Central memory CD8-positive, alpha-beta T cell (primary cell): ENCODE measurements around the gene QSOX2.

Source experiments
- ATAC-seq: fragments of 150-1000 bp; cut with Tn5 transposase; replicated peaks from 2 replicates; pipeline ENCODE4 v1.10.0; 2022; ENCODE audit warnings: mild to moderate bottlenecking, moderate FRiP score, moderate number of reproducible peaks; ENCODE audit not compliant: poor library complexity, severe bottlenecking; ENCODE audit errors: extremely low read depth
- DNase-seq, 2 donors: peaks; one replicate each; pipeline ENCODE4 v3.0.0; 2021; ENCODE audit warnings: low spot score in 2 of 2
- H3K27ac Mint-ChIP-seq: one replicate; pipeline ENCODE4 v1.8.0; 2022; ENCODE audit warnings: low read depth, mild to moderate bottlenecking, moderate library complexity, mixed read lengths
- H3K27me3 Mint-ChIP-seq: one replicate; pipeline ENCODE4 v1.8.0; 2022; ENCODE audit warnings: mixed read lengths
- H3K36me3 Mint-ChIP-seq: one replicate; pipeline ENCODE4 v1.8.0; 2022; ENCODE audit warnings: mild to moderate bottlenecking, moderate library complexity, mixed read lengths; ENCODE audit not compliant: insufficient read depth
- H3K4me1 Mint-ChIP-seq: one replicate; pipeline ENCODE4 v1.8.0; 2022; ENCODE audit warnings: mixed read lengths
- H3K4me3 Mint-ChIP-seq: one replicate; pipeline ENCODE4 v1.8.0; 2022; ENCODE audit warnings: mild to moderate bottlenecking, moderate library complexity, mixed read lengths
- H3K9me3 Mint-ChIP-seq: one replicate; pipeline ENCODE4 v1.8.0; 2022; ENCODE audit warnings: mixed read lengths

QSOX2 gene

DNA sequence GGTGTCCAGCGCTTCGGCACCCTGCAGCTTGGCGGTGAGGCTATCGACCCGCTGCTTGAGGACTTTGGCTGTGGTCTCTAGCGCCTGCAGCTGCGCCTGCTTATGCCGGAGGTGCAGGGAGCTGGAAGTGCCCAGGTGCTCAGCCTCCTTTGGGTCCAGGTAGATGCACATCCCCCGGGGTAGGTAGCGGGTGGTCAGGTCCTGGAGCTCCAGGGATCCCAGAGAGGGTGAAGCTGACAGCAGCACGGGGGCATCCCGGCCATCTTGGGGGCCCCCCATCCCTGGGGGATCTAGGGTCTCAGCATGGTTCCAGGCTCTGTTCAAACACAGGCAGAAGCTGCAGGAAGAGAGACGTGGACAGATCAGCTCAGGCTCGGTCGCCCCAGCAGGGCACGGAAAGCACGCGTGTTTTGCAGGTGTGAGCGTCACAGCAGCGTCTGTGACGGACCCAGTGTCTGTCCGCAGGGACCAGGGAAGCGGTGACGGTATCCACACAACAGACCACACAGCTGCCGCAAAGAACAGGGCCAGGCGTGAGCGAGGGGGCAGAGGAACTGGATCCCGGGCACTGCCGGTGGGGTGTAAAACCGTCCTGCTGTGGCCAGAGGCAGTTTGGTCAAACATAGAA is 40.9 kb upstream of the QSOX2 start:
- no peak overlapping the region for H3K27ac Mint-ChIP-seq
- ATAC-seq = no peak
- H3K36me3 Mint-ChIP-seq = no peaks in the 10 kb centered on the region
- H3K27me3 Mint-ChIP-seq = peaks cover 19% of the 10 kb centered on the region
- H3K9me3 Mint-ChIP-seq = no peaks in the 10 kb centered on the region
- H3K4me3 Mint-ChIP-seq = no peak overlapping the region
- H3K4me1 Mint-ChIP-seq = peaks cover 5% of the 10 kb centered on the region
- no peak for DNase-seq

DNA sequence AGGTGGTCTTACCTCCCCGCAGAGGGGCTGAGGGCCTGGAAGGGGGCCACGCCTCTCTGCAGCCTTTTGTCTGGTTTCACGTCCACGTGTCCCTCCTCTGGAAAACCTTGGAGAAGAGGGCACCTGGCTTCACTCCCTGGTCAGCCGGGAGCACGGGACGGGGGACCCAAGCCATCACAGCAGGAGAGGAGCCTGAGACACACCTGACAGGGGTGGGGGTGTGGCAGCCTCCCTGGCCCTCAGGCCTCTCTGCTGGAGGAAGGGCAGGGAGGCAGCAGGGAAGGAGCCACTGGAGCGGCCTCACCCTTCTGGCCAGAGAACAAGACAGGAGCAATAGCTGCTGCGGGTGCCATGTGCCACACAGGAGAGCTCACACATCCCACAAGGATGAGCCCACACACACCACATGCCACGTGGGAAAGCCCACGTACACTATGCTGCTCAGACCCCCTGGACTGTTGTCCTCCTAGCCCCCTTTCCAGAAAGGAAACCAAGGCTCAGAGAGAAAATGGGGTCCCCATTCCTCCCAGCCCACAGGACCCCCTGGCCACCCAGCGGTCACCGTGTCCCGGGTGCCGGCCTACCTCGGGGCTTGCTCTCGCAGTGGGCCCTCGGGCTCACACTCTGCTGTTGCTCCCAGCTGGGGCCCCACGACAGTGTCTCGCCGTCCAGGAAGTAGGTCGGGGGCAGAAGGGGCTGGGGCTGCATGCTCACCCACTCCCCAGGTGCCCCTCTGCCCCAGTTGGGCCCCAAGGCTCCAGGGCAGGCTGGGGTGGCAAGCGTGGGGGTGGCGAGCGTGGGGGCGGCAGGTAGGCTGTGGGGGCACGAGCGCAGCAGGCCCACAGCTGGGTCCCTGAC is 40.1 kb upstream of the QSOX2 start:
- Mint-ChIP-seq H3K9me3 (no peaks in the 10 kb centered on the region), H3K4me1 (peaks cover 5% of the 10 kb centered on the region), H3K27me3 (peaks cover 19% of the 10 kb centered on the region), H3K27ac (no peak overlapping the region), H3K4me3 (no peak overlapping the region), H3K36me3 (no peaks in the 10 kb centered on the region)
- DNase-seq = no peak
- no peak for ATAC-seq

DNA sequence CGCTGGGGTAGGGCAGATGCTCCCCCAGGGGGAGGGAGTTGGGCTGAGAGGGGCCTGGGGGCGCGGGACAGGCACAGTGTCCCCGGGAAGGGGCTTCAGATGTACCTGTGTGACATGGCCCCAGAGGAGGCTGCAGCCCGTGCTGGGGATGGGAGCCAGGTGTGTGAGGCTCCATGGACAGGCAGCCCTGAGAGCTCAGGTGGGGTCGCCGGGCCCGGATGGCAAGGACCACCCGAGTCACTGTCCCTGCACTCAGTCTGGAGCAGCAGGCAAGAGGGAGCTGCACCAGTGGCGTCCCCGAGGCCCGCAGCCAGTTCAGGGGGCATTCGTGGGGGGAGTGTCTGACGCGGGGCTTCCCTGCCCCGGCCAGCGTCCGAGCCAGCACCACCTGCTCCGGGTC is 39.3 kb upstream of the QSOX2 start:
- ATAC-seq (no peak), DNase-seq (no peak)
- peaks cover 5% of the 10 kb centered on the region for H3K4me1 Mint-ChIP-seq
- no peaks in the 10 kb centered on the region for H3K9me3 Mint-ChIP-seq
- peaks cover 19% of the 10 kb centered on the region for H3K27me3 Mint-ChIP-seq
- H3K4me3 Mint-ChIP-seq = no peak overlapping the region
- no peaks in the 10 kb centered on the region for H3K36me3 Mint-ChIP-seq
- no peak overlapping the region for H3K27ac Mint-ChIP-seq

DNA sequence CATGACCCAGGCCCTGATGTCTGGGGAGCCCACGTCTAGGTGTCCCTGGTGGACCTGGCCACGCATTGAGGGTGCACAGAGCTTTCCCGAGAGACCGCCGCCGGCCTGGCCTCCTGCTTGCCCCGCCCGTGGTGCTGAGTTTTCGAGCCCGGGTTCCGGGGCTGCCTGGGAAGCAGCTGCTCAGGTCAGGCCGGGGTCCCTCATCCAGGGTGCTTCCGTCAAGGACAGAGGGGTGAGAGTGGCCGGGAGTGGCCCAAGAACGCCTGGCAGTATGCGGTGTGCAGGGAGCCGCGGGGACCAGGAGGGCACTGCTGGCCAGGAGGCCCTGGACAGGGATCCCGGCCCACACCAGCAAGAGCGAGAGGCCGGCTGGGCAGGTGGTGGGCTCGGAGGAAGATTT is 38.7 kb upstream of the QSOX2 start:
- no peaks in the 10 kb centered on the region for H3K9me3 Mint-ChIP-seq
- H3K36me3 Mint-ChIP-seq = no peaks in the 10 kb centered on the region
- DNase-seq = no peak
- peaks cover 5% of the 10 kb centered on the region for H3K4me1 Mint-ChIP-seq
- ATAC-seq = no peak
- peaks cover 19% of the 10 kb centered on the region for H3K27me3 Mint-ChIP-seq
- no peak overlapping the region for H3K4me3 Mint-ChIP-seq
- H3K27ac Mint-ChIP-seq = no peak overlapping the region

DNA sequence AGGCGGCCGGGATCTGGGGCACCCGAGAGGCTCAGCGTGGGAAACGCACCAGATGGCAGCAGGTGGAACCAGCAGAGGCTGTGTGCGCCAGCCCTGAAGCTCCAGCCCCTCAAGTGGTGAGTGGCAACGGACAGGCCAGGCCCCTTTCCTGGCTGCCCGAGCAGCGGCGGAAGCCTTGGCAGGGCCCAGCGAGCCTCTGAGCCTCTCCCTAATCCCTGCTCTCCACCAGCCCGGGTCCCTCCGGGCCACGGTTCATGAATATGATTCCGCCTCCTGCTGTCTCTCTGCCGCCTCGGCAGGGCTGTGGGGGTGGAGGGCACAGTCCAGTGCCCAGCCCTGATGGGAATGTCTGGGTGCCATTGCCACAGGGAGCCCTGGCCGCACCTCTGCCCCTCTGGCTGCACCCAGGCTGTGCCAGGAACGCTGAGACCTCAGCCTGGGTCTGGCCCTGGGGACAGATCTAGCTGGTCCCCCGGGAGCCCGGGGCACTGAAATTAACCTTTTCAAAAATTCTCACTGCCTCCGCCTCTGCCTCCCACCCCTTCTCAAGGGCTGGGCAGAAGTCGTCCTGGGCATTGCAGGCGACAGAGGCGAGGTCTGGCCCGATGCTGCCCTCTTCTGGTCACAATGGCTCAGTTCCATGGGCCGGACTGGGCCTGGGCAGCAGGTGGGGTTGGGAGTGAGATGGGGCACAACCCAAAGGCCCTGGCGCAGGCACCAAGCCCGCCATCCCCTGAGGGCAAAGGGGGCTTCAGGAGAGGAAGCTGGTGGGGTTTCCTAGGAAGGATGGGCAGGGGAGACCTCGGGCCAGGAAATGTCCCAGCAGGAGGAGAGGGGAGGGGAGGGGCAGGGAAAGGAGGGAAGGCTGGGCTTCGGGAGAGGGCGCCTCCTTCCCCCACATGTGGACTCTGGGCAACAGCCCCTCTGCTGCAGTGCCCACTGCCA is 38.0 kb upstream of the QSOX2 start:
- peak; percentile 45 to 63 for DNase-seq
- Mint-ChIP-seq H3K36me3 (no peaks in the 10 kb centered on the region), H3K27me3 (peaks cover 19% of the 10 kb centered on the region), H3K9me3 (no peaks in the 10 kb centered on the region), H3K27ac (no peak overlapping the region), H3K4me1 (peaks cover 5% of the 10 kb centered on the region), H3K4me3 (peak overlapping the region; percentile 32)
- ATAC-seq = peak; percentile 83

DNA sequence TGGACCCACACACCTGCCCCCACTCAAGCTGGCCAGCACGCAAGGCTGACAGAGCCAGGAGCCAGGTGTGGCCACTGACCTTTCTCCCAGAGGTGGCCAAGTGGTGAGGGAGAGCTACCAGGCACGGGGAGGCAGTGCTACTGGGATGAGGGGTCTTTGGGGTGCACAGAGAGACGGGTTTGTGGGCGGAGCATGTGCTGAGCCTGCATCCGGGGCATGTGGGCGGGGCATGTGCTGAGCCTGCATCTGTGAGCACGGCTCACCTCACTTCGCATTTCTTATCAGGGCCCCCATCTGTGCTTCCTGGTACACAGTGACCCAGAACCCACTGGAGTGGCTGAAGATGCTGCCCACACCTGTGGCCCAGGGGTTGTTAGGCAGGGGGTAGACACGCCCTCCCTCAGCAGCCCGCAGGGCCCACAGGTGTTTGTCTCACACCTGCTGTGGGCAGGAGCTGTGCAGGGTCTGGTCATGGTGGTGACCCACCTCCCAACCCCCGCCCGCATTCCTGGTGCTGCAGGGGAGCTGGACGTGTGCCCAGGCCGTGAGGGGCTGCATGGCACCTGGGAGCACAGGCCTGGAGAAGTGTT is 36.8 kb upstream of the QSOX2 start:
- H3K4me1 Mint-ChIP-seq = peaks cover 5% of the 10 kb centered on the region
- H3K27me3 Mint-ChIP-seq = peaks cover 15% of the 10 kb centered on the region
- DNase-seq = no peak
- H3K27ac Mint-ChIP-seq = no peak overlapping the region
- no peak for ATAC-seq
- H3K9me3 Mint-ChIP-seq = no peaks in the 10 kb centered on the region
- no peak overlapping the region for H3K4me3 Mint-ChIP-seq
- no peaks in the 10 kb centered on the region for H3K36me3 Mint-ChIP-seq

DNA sequence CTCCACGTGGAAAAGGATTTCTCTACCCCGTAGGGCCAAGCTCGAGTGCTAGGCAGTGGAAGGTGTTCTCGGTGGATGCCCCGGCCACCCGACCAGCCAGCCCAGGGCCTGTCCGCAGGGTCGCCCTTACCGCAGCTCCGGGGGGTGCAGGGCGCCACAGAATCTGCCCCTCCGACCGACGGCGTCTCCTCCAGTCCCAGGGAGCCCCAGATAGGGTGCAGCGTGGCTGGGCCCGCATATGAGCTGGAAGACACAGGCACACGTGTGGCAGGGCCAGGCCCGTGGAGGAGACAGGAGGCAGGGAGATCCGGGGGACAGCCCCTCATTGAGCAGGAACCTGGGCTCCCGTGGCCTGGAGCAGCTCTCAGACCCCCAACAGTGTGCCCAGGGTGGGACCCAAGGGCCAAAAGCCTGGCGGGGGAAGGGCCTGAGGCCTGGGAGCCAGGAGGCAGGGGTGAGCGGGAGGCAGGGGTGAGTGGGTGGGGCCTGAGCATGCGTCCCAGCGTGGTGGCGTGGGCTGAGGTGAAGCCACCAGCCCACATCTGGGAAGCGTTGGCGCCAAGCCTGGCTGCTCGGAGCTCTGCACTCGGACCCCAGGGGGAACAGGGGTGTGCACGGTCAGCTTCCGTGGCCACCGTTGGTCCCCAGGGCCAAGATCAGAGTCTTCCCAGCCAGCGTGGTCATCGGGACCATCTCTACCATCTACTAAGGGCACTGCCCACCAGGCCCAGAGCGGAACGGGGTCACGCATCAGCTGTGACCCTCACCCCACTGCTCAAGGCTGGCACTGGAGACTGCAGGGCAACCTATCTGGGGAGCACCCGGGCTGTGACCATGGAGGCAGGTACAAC is 36.0 kb upstream of the QSOX2 start:
- no peaks in the 10 kb centered on the region for H3K36me3 Mint-ChIP-seq

DNA sequence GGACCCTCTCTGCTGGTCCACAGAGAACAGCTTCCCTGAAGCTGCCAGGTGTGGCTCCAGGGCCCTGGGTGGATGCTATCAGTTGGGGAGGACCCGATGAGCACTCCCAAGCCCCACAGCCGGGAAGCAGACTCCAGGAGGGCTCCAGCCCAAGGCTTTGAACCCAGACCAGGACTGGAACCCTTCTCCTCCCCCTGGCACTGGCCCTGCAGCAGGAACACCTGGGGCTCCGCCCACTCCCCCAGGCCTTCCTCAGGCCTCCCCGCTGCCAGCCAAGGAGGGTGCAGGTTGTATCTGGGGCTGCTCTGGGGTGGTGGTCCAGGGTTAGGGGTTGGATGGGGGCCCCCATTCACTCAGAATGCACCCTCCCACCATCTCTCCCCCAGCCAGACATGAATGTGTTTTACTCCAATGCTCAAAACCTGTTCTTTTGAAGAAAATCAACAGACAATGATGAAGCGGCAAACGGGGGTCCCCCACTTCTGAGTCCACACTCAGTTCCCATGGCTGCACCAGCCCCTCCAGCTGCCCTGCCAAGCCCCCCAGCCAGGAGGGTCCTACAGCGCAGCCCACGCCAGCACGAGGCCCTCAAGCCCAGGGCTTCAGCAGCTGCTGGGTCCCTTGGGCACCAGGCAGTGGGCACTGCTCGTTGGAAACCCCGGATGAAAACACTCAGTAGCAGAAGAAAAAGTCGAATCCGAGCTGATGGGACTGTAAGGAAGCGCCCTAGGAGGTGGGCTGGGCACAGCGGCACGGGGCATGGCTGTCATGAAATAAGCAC is 35.1 kb upstream of the QSOX2 start:
- H3K4me3 Mint-ChIP-seq = no peak overlapping the region
- H3K9me3 Mint-ChIP-seq = no peaks in the 10 kb centered on the region
- no peak for DNase-seq
- H3K4me1 Mint-ChIP-seq = peaks cover 5% of the 10 kb centered on the region
- no peak for ATAC-seq
- peaks cover 9% of the 10 kb centered on the region for H3K27me3 Mint-ChIP-seq
- H3K27ac Mint-ChIP-seq = no peak overlapping the region
- H3K36me3 Mint-ChIP-seq = no peaks in the 10 kb centered on the region

More for the DNA sequence above, 36.0 kb upstream of the QSOX2 start:
- Mint-ChIP-seq H3K9me3 (no peaks in the 10 kb centered on the region), H3K4me1 (peaks cover 5% of the 10 kb centered on the region), H3K4me3 (no peak overlapping the region), H3K27ac (no peak overlapping the region), H3K27me3 (peaks cover 9% of the 10 kb centered on the region)
- ATAC-seq (no peak), DNase-seq (no peak)

DNA sequence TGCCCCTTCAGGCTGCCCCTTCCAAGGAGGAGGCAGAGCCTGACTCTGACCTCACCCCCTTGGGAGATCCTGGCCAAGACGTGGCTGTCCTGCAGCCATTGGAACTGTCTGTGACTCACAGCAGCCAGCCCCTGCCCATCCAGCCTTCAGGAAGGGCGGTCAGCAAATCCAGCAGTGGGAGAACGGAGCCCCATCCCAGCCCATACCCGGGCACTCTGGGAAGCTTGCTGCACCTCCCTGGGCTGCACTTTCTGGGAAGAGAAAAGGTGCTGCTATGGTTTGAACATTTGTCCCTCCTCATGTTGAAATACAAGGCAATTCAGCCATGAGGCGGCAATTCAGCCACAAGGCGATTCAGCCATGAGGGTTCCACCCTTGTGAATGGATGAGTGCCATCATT is 33.9 kb upstream of the QSOX2 start:
- Mint-ChIP-seq H3K36me3 (no peaks in the 10 kb centered on the region), H3K9me3 (no peaks in the 10 kb centered on the region), H3K4me3 (no peak overlapping the region), H3K4me1 (peaks cover 5% of the 10 kb centered on the region), H3K27me3 (peaks cover 16% of the 10 kb centered on the region), H3K27ac (no peak overlapping the region)
- DNase-seq (no peak), ATAC-seq (no peak)

DNA sequence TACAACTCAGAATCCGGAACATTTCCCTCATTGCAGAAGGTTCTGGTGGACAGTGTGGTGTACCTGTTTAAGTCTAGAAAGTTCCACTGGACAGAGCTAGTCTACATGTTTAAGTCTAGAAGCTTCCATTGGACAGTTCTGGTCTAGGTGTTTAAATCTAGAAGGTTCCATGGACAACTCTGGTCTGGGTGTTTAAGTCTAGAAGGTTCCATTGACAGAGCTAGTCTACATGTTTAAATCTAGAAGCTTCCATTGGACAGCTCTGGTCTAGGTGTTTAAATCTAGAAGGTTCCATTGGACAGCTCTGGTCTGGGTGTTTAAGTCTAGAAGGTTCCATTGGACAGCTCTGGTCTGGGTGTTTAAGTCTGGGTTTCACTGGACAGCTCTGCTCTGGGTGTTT is 33.3 kb upstream of the QSOX2 start:
- Mint-ChIP-seq H3K9me3 (no peaks in the 10 kb centered on the region), H3K27ac (no peak overlapping the region), H3K4me1 (peaks cover 5% of the 10 kb centered on the region), H3K4me3 (no peak overlapping the region), H3K27me3 (peaks cover 13% of the 10 kb centered on the region), H3K36me3 (no peaks in the 10 kb centered on the region)
- ATAC-seq = no peak
- no peak for DNase-seq

DNA sequence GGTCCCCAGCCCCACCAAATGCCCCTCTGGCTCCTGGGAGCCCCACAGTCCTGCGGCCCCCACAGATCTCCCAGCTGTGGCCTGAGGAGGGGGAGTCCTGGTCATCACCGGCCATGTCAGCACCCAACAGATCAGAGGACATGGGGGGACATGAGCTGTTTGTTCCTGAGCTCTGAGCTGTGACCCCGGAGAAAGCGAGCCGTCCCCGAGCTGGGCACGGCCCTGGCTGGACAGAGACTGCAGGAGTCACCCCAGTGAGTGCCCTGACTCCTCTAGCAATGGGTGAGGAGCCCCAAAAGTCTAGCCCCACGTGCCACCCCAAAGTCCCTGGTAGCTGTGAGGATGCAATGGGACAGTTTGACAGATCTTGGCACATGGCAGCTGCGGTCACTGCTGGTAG is 32.6 kb upstream of the QSOX2 start:
- Mint-ChIP-seq H3K27ac (no peak overlapping the region), H3K36me3 (no peaks in the 10 kb centered on the region), H3K4me1 (no peaks in the 10 kb centered on the region), H3K9me3 (no peaks in the 10 kb centered on the region), H3K27me3 (peaks cover 7% of the 10 kb centered on the region), H3K4me3 (no peak overlapping the region)
- ATAC-seq = no peak
- no peak for DNase-seq
